HG03520 (cell line): ENCODE measurements around the gene GTF2B.
"Not testable (repeated sequence)": the region's sequence is repeated elsewhere in the genome, so short reads cannot be mapped to it uniquely, and the experiment has no call there.

Experiments
- ATAC-seq: cut with Tn5 transposase; IDR thresholded peaks from one replicate; pipeline ENCODE4 v1.9.1; 2021; ENCODE audit warnings: mild to moderate bottlenecking, moderate library complexity; ENCODE audit not compliant: unreplicated experiment

Gene GTF2B

GRCh38 chr1:88888750-88889149, 2.6 kb downstream of the GTF2B start:
- no peak for ATAC-seq

GRCh38 chr1:88885933-88886332, 5.4 kb downstream of the GTF2B start:
- no peak for ATAC-seq

GRCh38 chr1:88883156-88883555, 8.2 kb downstream of the GTF2B start:
- no peak for ATAC-seq

GRCh38 chr1:88880717-88881116, 10.7 kb downstream of the GTF2B start:
- not testable (repeated sequence) for ATAC-seq

- ATAC-seq, result no peak
These were observed 12.6 kb downstream of the GTF2B start for GRCh38 chr1:88878731-88879130.

GRCh38 chr1:88877911-88878310, 13.5 kb downstream of the GTF2B start:
- no peak for ATAC-seq

GRCh38 chr1:88877382-88877825, 14.0 kb downstream of the GTF2B start:
- ATAC-seq, result no peak

GRCh38 chr1:88876573-88877365, 14.6 kb downstream of the GTF2B start:
- ATAC-seq, result no peak

GRCh38 chr1:88875595-88875994, 15.8 kb downstream of the GTF2B start:
- no peak for ATAC-seq

GRCh38 chr1:88873737-88874349, 17.5 kb downstream of the GTF2B start:
- no peak for ATAC-seq

GRCh38 chr1:88869644-88870043, 21.7 kb downstream of the GTF2B start:
- ATAC-seq, result not testable (repeated sequence)

GRCh38 chr1:88867743-88868521, 23.4 kb downstream of the GTF2B start:
- no peak for ATAC-seq

- no peak for ATAC-seq
These were observed 39.9 kb downstream of the GTF2B start for GRCh38 chr1:88851303-88852063.

GRCh38 chr1:88847643-88848042, 43.7 kb downstream of the GTF2B start:
- no peak for ATAC-seq

GRCh38 chr1:88825721-88826120, 65.6 kb downstream of the GTF2B start:
- no peak for ATAC-seq

GRCh38 chr1:88819642-88820041, 71.7 kb downstream of the GTF2B start:
- ATAC-seq, result not testable (repeated sequence)

GRCh38 chr1:88813471-88813870, 77.9 kb downstream of the GTF2B start:
- ATAC-seq, result no peak

- ATAC-seq, result no peak
These were observed 79.0 kb downstream of the GTF2B start for GRCh38 chr1:88812366-88812765.

- no peak for ATAC-seq
These were observed 87.9 kb downstream of the GTF2B start for GRCh38 chr1:88803444-88803843.

- ATAC-seq, result no peak
These were observed 88.4 kb downstream of the GTF2B start for GRCh38 chr1:88802950-88803349.
